K562 (cell line): ENCODE data around the gene TPD52L1. TPM values are rescaled to one million over a fixed set of nuclear protein-coding genes. Genes with fewer than 3 reads are reported as not detected.

Experiments used
- BRD9 ChIP-seq: fragments of 450-650 bp; IDR thresholded peaks from 2 replicates; pipeline ENCODE4 v1.6.1; 2018; ENCODE audit warnings: low read depth; ENCODE audit not compliant: partially characterized antibody
- CBX8 ChIP-seq: fragments of 200-600 bp; sonication (generic); IDR thresholded peaks from 2 replicates; pipeline ENCODE4 v1.6.1; 2012; ENCODE audit warnings: borderline replicate concordance, mixed run types, low read depth, mild to moderate bottlenecking, moderate library complexity, mixed read lengths, low read length, control low read depth, inconsistent platforms; ENCODE audit not compliant: poor library complexity, severe bottlenecking; ENCODE audit errors: extremely low read depth
- CC2D1A ChIP-seq: fragments of 450-650 bp; IDR thresholded peaks from 2 replicates; pipeline ENCODE4 v1.6.1; 2017; ENCODE audit warnings: mild to moderate bottlenecking
- CREB1 ChIP-seq, 2 experiments: sonication (generic) in 1 of 2; formaldehyde crosslinking in 1 of 2; IDR thresholded peaks; 2 replicates each; pipeline versions ENCODE4 v1.6.1 to v1.8.0; 2012 to 2022; ENCODE audit warnings: inconsistent platforms in 1 of 2, mild to moderate bottlenecking in 1 of 2, missing genetic modification reagents in 1 of 2, moderate library complexity in 1 of 2
- CREB3 ChIP-seq: fragments of 450-650 bp; conservative IDR thresholded peaks from 2 replicates; pipeline ENCODE4 v1.6.1; 2016; ENCODE audit warnings: missing genetic modification characterization, low read depth, mild to moderate bottlenecking, missing compliant biosample characterization, moderate library complexity
- CTBP1 ChIP-seq: fragments of 450-650 bp; IDR thresholded peaks from 2 replicates; pipeline ENCODE4 v1.6.1; 2016; ENCODE audit warnings: borderline replicate concordance
- CXXC5 ChIP-seq: fragments of 250-450 bp; sonication (Bioruptor Pico); IDR thresholded peaks from 2 replicates; pipeline ENCODE4 v1.8.0; 2022; ENCODE audit warnings: inconsistent platforms, mild to moderate bottlenecking, moderate library complexity
- FOXM1 ChIP-seq, 2 experiments: fragments of 450-650 bp in 1 of 2; sonication (generic) in 1 of 2; formaldehyde crosslinking in 1 of 2; IDR thresholded peaks; 2 replicates each; pipeline versions ENCODE4 v1.6.1 to v1.9.0; 2017 to 2022; ENCODE audit warnings: low read depth in 2 of 2, mild to moderate bottlenecking in 2 of 2, missing genetic modification reagents in 1 of 2, moderate library complexity in 1 of 2
- JUNB ChIP-seq: fragments of 450-650 bp; formaldehyde crosslinking; conservative IDR thresholded peaks from 2 replicates; pipeline ENCODE4 v1.4.0; 2020; ENCODE audit warnings: mild to moderate bottlenecking
- L3MBTL2 ChIP-seq: fragments of 450-650 bp; IDR thresholded peaks from 2 replicates; pipeline ENCODE4 v1.6.1; 2016; ENCODE audit warnings: mild to moderate bottlenecking, moderate library complexity
- MLLT1 ChIP-seq, 2 experiments: fragments of 450-650 bp; IDR thresholded peaks; 2 replicates each; pipeline ENCODE4 v1.6.1; 2016
- NFRKB ChIP-seq: fragments of 450-650 bp; IDR thresholded peaks from 2 replicates; pipeline ENCODE4 v1.6.1; 2016; ENCODE audit warnings: low read depth
- PBX2 ChIP-seq, 2 experiments: IDR thresholded peaks in 1 of 2; conservative IDR thresholded peaks in 1 of 2; 2 replicates each; pipeline ENCODE4 v1.6.1; 2016; ENCODE audit warnings: low read depth in 2 of 2, mild to moderate bottlenecking in 1 of 2, missing compliant biosample characterization in 1 of 2, missing genetic modification characterization in 1 of 2, moderate library complexity in 1 of 2
- SMAD4 ChIP-seq: fragments of 250-450 bp; sonication (Bioruptor Pico); conservative IDR thresholded peaks from 2 replicates; pipeline ENCODE4 v1.8.0; 2021; ENCODE audit warnings: inconsistent platforms, mild to moderate bottlenecking, moderate library complexity
- XRCC3 ChIP-seq: fragments of 450-650 bp; IDR thresholded peaks from 2 replicates; pipeline ENCODE4 v1.6.1; 2017; ENCODE audit warnings: mild to moderate bottlenecking, moderate library complexity
- ZBTB11 ChIP-seq, 3 experiments: fragments of 200-800 bp in 1 of 3; fragments of 250-450 bp in 1 of 3; fragments of 450-650 bp in 1 of 3; sonication (Bioruptor Pico) in 1 of 3; sonication (Bioruptor generic) in 1 of 3; formaldehyde crosslinking in 1 of 3; IDR thresholded peaks; 2 replicates each; pipeline versions ENCODE4 v1.6.1 to v1.8.0; 2016 to 2022; ENCODE audit warnings: mild to moderate bottlenecking in 2 of 3, missing genetic modification characterization in 2 of 3, missing compliant biosample characterization in 1 of 3, moderate library complexity in 1 of 3
- polyA plus RNA-seq, 8 experiments: library from polyadenylated mRNA; depleted of rRNA in 4 of 8; stranded (reverse) in 5 of 8; unstranded in 3 of 8; fragments of >200 nt; fragmentation: Nextera tagmentation in 2 of 8; fragmentation: Illumina TruSeq in 1 of 8; extraction: Ambion mirVana in 2 of 8; extraction: Trizol in 1 of 8; gene quantifications; 2 replicates each; pipeline versions ENCODE4 v1.2.1 to v1.2.3, GENCODE V29; 2011 to 2014; ENCODE audit warnings: inconsistent platforms in 1 of 8, missing spikeins in 1 of 8
- total RNA-seq, 7 experiments: library from RNA; depleted of rRNA in 6 of 7; stranded (reverse); fragments of >200 nt in 6 of 7; fragmentation: Illumina TruSeq in 2 of 7; extraction: Trizol in 2 of 7; gene quantifications; 2 replicates each; pipeline versions ENCODE4 v1.2.1 to v1.2.3, GENCODE V29; 2011 to 2021; ENCODE audit warnings: low replicate concordance in 1 of 7

TPD52L1 gene
- total and polyA plus RNA-seq, 9 of the 15 experiments (the other 6 are each of a cell fraction or from before 2014, with no cell fraction given), result 12.9 to 149 (median 75.7) TPM

GRCh38 chr6:125307150-125307838 is 153.7 kb downstream of the TPD52L1 start (continued):
- TF ChIP-seq PBX2 (CRISPR knock-in tag; IDR thresholded peaks at IDR 0.05; ENCODE audit: low read depth) (no peak), PBX2 (tag; conservative IDR thresholded peaks at IDR 0.05; ENCODE audit: low read depth) (peak; percentile 48), JUNB (0 out of 2 replicates have a peak, but pooled peaks have one; percentile 8), ZBTB11 (CRISPR knock-in tag; IDR thresholded peaks at IDR 0.05) (peak in 1 of 3 experiments; percentile 58; a peak in 1 of 6 replicates), CXXC5 (CRISPR knock-in tag) (peak; percentile 54), CREB3 (tag) (no peak), CREB1 (IDR thresholded peaks at IDR 0.05) (peak; percentile 48; the same call in 1 of the 2 replicates), CREB1 (CRISPR knock-in tag; IDR thresholded peaks at IDR 0.05) (no peak), NFRKB (peak; percentile 70; the same call in 1 of the 2 replicates), CTBP1 (peak; percentile 98), SMAD4 (CRISPR knock-in tag) (peak; percentile 63), XRCC3 (no peak), MLLT1 (IDR thresholded peaks at IDR 0.05) (peak in 1 of 2 experiments; percentile 84; a peak in 2 of 4 replicates), L3MBTL2 (peak; percentile 55), CBX8 (no peak), BRD9 (peak; percentile 76), FOXM1 (IDR thresholded peaks at IDR 0.05; ENCODE audit: low read depth) (peak; percentile 83), FOXM1 (CRISPR knock-in tag; IDR thresholded peaks at IDR 0.05; ENCODE audit: low read depth) (no peak), CC2D1A (peak; percentile 78)
